CD14-positive monocyte (primary cell): ENCODE data around the gene DENND1B. TPM values are rescaled to one million over a fixed set of nuclear protein-coding genes. Genes with fewer than 3 reads are reported as not detected.

Source experiments
- DNase-seq, 3 donors: peaks; one replicate each; pipeline ENCODE4 v3.0.0-alpha.2; 2011 to 2022
- H2AFZ ChIP-seq: 2 replicates; pipeline ENCODE4 v1.6.0; 2012; ENCODE audit warnings: mild to moderate bottlenecking, low read depth, low read length, inconsistent platforms; ENCODE audit not compliant: insufficient read depth, poor library complexity, severe bottlenecking
- H3K27ac ChIP-seq, 2 donors: 1 replicate in 1 of 2; 2 replicates in 1 of 2; pipeline ENCODE4 v1.5.1; 2012 to 2013; ENCODE audit warnings: low read length in 2 of 2, control low read depth in 1 of 2, inconsistent platforms in 1 of 2, low read depth in 1 of 2, mild to moderate bottlenecking in 1 of 2
- H3K27me3 ChIP-seq, 2 donors: one replicate each; pipeline versions ENCODE4 v1.6.0 to v1.6.1; 2011 to 2013; ENCODE audit warnings: low read length in 2 of 2; ENCODE audit not compliant: control insufficient read depth in 2 of 2, insufficient read depth in 2 of 2
- H3K36me3 ChIP-seq, 2 donors: replicated peaks in 1 of 2; 1 replicate in 1 of 2; 2 replicates in 1 of 2; pipeline versions ENCODE4 v1.5.1 to v1.6.1; 2012 to 2013; ENCODE audit warnings: low read length in 2 of 2, control low read depth in 1 of 2, inconsistent platforms in 1 of 2, mild to moderate bottlenecking in 1 of 2; ENCODE audit not compliant: insufficient read depth in 2 of 2, control insufficient read depth in 1 of 2
- H3K4me1 ChIP-seq, 2 donors: 1 replicate in 1 of 2; 2 replicates in 1 of 2; pipeline versions ENCODE4 v1.5.1 to v1.6.1; 2012 to 2013; ENCODE audit warnings: low read length in 2 of 2, control low read depth in 1 of 2, inconsistent platforms in 1 of 2, mild to moderate bottlenecking in 1 of 2, moderate library complexity in 1 of 2; ENCODE audit not compliant: insufficient read depth in 2 of 2, control insufficient read depth in 1 of 2
- H3K4me2 ChIP-seq: replicated peaks from 2 replicates; pipeline ENCODE3; 2012; ENCODE audit warnings: low read length, moderate library complexity, mild to moderate bottlenecking; ENCODE audit not compliant: poor library complexity, severe bottlenecking; ENCODE audit errors: extremely low read depth
- H3K4me3 ChIP-seq, 3 experiments: fragments of 200-600 bp in 1 of 3; sonication (generic) in 1 of 3; replicated peaks in 1 of 3; 1 replicate in 2 of 3; 2 replicates in 1 of 3; pipeline ENCODE4 v1.5.1; 2011 to 2013; ENCODE audit warnings: low read length in 3 of 3, mild to moderate bottlenecking in 3 of 3, control low read depth in 2 of 3, low read depth in 2 of 3, inconsistent platforms in 1 of 3, moderate library complexity in 1 of 3
- H3K79me2 ChIP-seq: 2 replicates; pipeline ENCODE4 v1.6.0; 2012; ENCODE audit warnings: mild to moderate bottlenecking, control low read depth, inconsistent platforms, low read length, moderate library complexity; ENCODE audit not compliant: insufficient read depth
- H3K9ac ChIP-seq: 2 replicates; pipeline ENCODE4 v1.6.0; 2017; ENCODE audit warnings: low read length, mild to moderate bottlenecking; ENCODE audit not compliant: insufficient read depth, poor library complexity, severe bottlenecking
- H3K9me3 ChIP-seq, 2 donors: replicated peaks in 1 of 2; 1 replicate in 1 of 2; 2 replicates in 1 of 2; pipeline versions ENCODE4 v1.5.1 to v1.6.1; 2012 to 2013; ENCODE audit warnings: low read length in 2 of 2, control low read depth in 1 of 2; ENCODE audit not compliant: control insufficient read depth in 1 of 2, insufficient read depth in 1 of 2
- H4K20me1 ChIP-seq: 2 replicates; pipeline ENCODE4 v1.6.0; 2012; ENCODE audit warnings: mild to moderate bottlenecking, low read length, control low read depth, moderate library complexity; ENCODE audit not compliant: insufficient read depth
- H3K27ac Mint-ChIP-seq, 7 donors: one replicate each; pipeline ENCODE4 v1.8.0; 2020; ENCODE audit warnings: mild to moderate bottlenecking in 7 of 7, mixed read lengths in 7 of 7, moderate library complexity in 6 of 7, inconsistent platforms in 2 of 7
- H3K27me3 Mint-ChIP-seq, 3 donors: one replicate each; pipeline ENCODE4 v1.8.0; 2021 to 2022; ENCODE audit warnings: low read depth in 3 of 3, mild to moderate bottlenecking in 3 of 3, mixed read lengths in 3 of 3, moderate library complexity in 3 of 3, inconsistent platforms in 1 of 3
- H3K36me3 Mint-ChIP-seq, 2 donors: one replicate each; pipeline ENCODE4 v1.8.0; 2020; ENCODE audit warnings: mixed read lengths in 2 of 2, inconsistent platforms in 1 of 2, mild to moderate bottlenecking in 1 of 2
- H3K4me1 Mint-ChIP-seq: one replicate; pipeline ENCODE4 v1.8.0; 2020; ENCODE audit warnings: mild to moderate bottlenecking, mixed read lengths
- H3K4me3 Mint-ChIP-seq, 2 donors: one replicate each; pipeline ENCODE4 v1.8.0; 2020; ENCODE audit warnings: mild to moderate bottlenecking in 2 of 2, mixed read lengths in 2 of 2, moderate library complexity in 1 of 2
- H3K9me3 Mint-ChIP-seq, 7 donors: one replicate each; pipeline ENCODE4 v1.8.0; 2020 to 2022; ENCODE audit warnings: mixed read lengths in 7 of 7, mild to moderate bottlenecking in 6 of 7, moderate library complexity in 6 of 7, inconsistent platforms in 2 of 7
- CTCF ChIP-seq: fragments of 200-600 bp; IDR thresholded peaks from one replicate; pipeline ENCODE4 v1.8.0; 2022; ENCODE audit warnings: antibody characterized with exemption, mild to moderate bottlenecking
- WGBS: methylation state at CpG from one replicate; pipeline ENCODE4 v1.1.5; 2013; ENCODE audit warnings: missing lambda C conversion rate; ENCODE audit not compliant: insufficient coverage; 5-methylcytosine and 5-hydroxymethylcytosine counted together
- intact Hi-C, 2 donors: fragments of 100-400 bp; cut with micrococcal nuclease; formaldehyde crosslinking; loops; one replicate each; pipeline versions ENCODE4 v1.15.0 to v1.15.1; 2023
- polyA plus RNA-seq, 3 donors: library from polyadenylated mRNA; depleted of rRNA in 1 of 3; unstranded in 2 of 3; stranded (reverse) in 1 of 3; fragments of 300-500 nt in 2 of 3; fragments of >200 nt in 1 of 3; fragmentation: Illumina TruSeq in 2 of 3; gene quantifications; 1 replicate in 2 of 3; 2 replicates in 1 of 3; pipeline ENCODE4 v1.2.3, GENCODE V29; 2012 to 2021

Gene DENND1B
- polyA plus RNA-seq, 3 donors, result 3.0 to 8.2 (median 5.7) TPM

DNA sequence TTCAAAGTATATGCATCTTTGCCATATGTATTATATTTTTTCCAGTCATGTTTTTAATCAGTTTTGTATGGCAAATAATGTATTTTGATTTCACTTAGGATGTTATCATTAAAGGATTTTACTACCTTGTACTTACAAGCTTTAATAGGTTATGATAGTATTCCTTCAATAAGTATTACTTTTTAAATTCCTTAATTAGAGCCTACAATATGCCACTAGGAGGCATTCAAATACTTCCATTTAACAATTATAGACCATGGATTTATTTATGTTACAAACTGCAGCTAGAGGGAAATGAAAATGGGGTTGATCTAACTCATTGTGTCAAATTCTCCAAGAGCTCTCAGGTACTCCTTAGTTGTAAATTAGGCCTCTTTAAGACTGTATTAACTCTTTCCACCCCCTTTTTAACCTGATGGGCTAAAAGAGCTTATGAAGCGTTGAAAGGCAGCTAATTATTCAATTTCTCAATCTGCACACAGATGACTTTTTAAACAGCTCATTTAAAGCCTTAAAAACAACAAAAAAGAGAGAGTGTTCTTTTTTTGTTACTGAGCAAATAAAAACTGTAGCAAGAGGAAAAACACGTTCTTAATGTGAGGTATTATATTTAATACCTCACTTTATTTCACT, 156.2 kb downstream of the DENND1B start:
- no peak overlapping the region for H3K27ac Mint-ChIP-seq
- Histone ChIP-seq H2AFZ (no peak overlapping the region), H3K9ac (no peak overlapping the region), H3K36me3 (peaks cover 10 to 16% of the 10 kb centered on the region in 2 donors), H3K79me2 (no peaks in the 10 kb centered on the region), H3K9me3 (no peaks in the 10 kb centered on the region), H3K4me1 (no peaks in the 10 kb centered on the region), H3K4me3 (no peak overlapping the region), H3K4me2 (no peak overlapping the region), H3K27me3 (no peaks in the 10 kb centered on the region), H3K27ac (no peak overlapping the region), H4K20me1 (no peaks in the 10 kb centered on the region)
- H3K4me1 Mint-ChIP-seq, result no peaks in the 10 kb centered on the region
- peaks cover 9 to 13% of the 10 kb centered on the region in 2 donors for H3K36me3 Mint-ChIP-seq
- DNase-seq, result peak in 1 of 3 donors; percentile 7
- no peaks in the 10 kb centered on the region for H3K9me3 Mint-ChIP-seq
- WGBS, result no CpG with 5 or more reads among the region's 2 CpGs
- intact Hi-C loops, result loop anchor here in 1 of 2 donors (10.0 kb wide), 1 partner anchor 296 kb away; the partner anchor contains the start of gene LHX9
- peak; percentile 37 for TF ChIP-seq CTCF
- no peak overlapping the region for H3K4me3 Mint-ChIP-seq
- H3K27me3 Mint-ChIP-seq, result no peaks in the 10 kb centered on the region

- Histone ChIP-seq H3K4me2 (no peak overlapping the region), H3K9ac (no peak overlapping the region), H3K9me3 (no peaks in the 10 kb centered on the region), H2AFZ (no peak overlapping the region), H4K20me1 (no peaks in the 10 kb centered on the region), H3K36me3 (peaks cover 10 to 16% of the 10 kb centered on the region in 2 donors), H3K27me3 (no peaks in the 10 kb centered on the region), H3K4me3 (no peak overlapping the region), H3K27ac (no peak overlapping the region), H3K4me1 (no peaks in the 10 kb centered on the region), H3K79me2 (no peaks in the 10 kb centered on the region)
- Mint-ChIP-seq H3K36me3 (peaks cover 9 to 13% of the 10 kb centered on the region in 2 donors), H3K9me3 (no peaks in the 10 kb centered on the region), H3K27ac (no peak overlapping the region), H3K27me3 (no peaks in the 10 kb centered on the region), H3K4me3 (no peak overlapping the region), H3K4me1 (no peaks in the 10 kb centered on the region)
- no CpG with 5 or more reads among the region's 3 CpGs for WGBS
- intact Hi-C loops, result loop anchor here in 1 of 2 donors (10.0 kb wide), 1 partner anchor 297 kb away; the partner anchor contains the start of gene LHX9
- DNase-seq, result no peak
- TF ChIP-seq CTCF, result no peak
Observed at GRCh38 chr1:197618061-197618460, 157.2 kb downstream of the DENND1B start.
